PC-3 (cell line): ENCODE data around the gene ATG2A.

Experiments
- CTCF ChIP-seq: fragments of 300-600 bp; sonication (generic); conservative IDR thresholded peaks from 2 replicates; pipeline ENCODE4 v1.5.1; 2017; ENCODE audit warnings: antibody characterized with exemption, low read depth, mild to moderate bottlenecking, low read length
- EZH2phosphoT487 ChIP-seq: fragments of 300-600 bp; sonication (generic); IDR thresholded peaks from 2 replicates; pipeline ENCODE4 v1.6.1; 2018; ENCODE audit warnings: mild to moderate bottlenecking, antibody characterized with exemption, low read length, borderline replicate concordance

DNA sequence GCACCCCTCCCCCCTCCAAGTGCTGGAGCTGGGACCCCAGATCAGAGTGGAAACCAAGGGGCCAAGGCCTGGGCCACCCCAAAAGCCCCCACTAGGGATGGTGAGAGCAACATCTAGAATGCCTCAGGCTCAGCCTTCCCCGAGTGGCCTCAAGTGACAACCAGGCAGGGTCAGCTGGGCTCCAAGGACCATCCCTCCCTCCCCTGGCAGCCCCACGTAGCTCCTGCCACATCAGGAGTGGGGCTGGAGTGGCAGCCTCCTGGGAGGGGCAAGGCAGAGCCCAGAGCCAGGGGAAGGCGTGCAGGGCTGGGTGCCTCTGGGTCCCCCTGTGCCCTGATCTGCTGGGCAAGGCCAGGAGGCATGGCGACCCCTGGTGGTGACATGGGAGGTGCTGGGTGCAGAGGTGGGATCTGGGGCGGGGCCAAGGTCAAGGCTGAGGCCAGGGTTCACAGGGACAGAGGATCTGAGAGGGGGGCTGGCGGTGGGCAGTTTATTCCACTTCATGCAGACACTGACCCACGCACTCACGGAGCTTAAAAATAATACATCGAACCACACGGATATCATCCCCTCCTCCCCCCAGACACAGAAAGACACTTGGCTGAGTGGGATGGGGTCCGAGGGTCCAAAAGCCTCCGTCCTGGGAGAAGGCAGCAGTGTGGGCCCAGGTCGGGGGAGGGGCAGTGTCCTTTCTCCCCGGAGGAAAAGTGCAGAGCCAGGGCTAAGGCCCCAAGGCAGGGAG, 22.8 kb downstream of the ATG2A start:
- peak; percentile 97 for TF ChIP-seq CTCF
- TF ChIP-seq EZH2phosphoT487: no peak
